HEK293 (cell line): ENCODE data around the gene NOL9.

ENCODE experiments used
- CTCF ChIA-PET: fragments of 350-600 bp; formaldehyde crosslinking; extraction: SDS; loops from one replicate; lab custom pipeline; 2021; ENCODE audit warnings: antibody characterized with exemption; lab: Yijun Ruan, JAX
- POLR2A ChIA-PET: fragments of 300-600 bp; formaldehyde crosslinking; extraction: SDS; loops from one replicate; lab custom pipeline; 2020; ENCODE audit warnings: antibody characterized with exemption, inconsistent platforms; lab: Yijun Ruan, JAX
- H3K27ac ChIP-seq: fragments of 200-500 bp; sonication (Bioruptor generic); 2 replicates; pipeline ENCODE4 v1.5.1; 2014; ENCODE audit warnings: low read depth, low read length, control low read depth, inconsistent platforms; ENCODE audit errors: extremely low read depth
- H3K36me3 ChIP-seq, 2 experiments: fragments of 200-500 bp in 1 of 2; sonication (Bioruptor generic) in 1 of 2; 1 replicate in 1 of 2; 2 replicates in 1 of 2; pipeline ENCODE4 v1.5.1; 2014 to 2017; ENCODE audit warnings: inconsistent platforms in 2 of 2, low read length in 2 of 2; ENCODE audit not compliant: control insufficient read depth in 2 of 2, insufficient read depth in 1 of 2
- H3K4me1 ChIP-seq: fragments of 200-500 bp; sonication (Bioruptor generic); 2 replicates; pipeline ENCODE4 v1.5.1; 2014; ENCODE audit warnings: mild to moderate bottlenecking, low read length, inconsistent platforms; ENCODE audit not compliant: control insufficient read depth, insufficient read depth
- H3K4me3 ChIP-seq: 2 replicates; pipeline ENCODE4 v1.5.1; 2011; ENCODE audit warnings: low read depth, mild to moderate bottlenecking, control low read depth, low read length, moderate library complexity
- H3K9me3 ChIP-seq: fragments of 200-500 bp; sonication (Bioruptor generic); 2 replicates; pipeline ENCODE4 v1.5.1; 2014; ENCODE audit warnings: low read depth, low read length, inconsistent platforms; ENCODE audit not compliant: control insufficient read depth, insufficient read depth
- EGR2 ChIP-seq: fragments of 450-650 bp; formaldehyde crosslinking; IDR thresholded peaks from 2 replicates; pipeline ENCODE4 v1.5.1; 2016; ENCODE audit warnings: low read depth, missing biosample characterization, missing genetic modification characterization
- GLIS1 ChIP-seq: fragments of 450-650 bp; formaldehyde crosslinking; IDR thresholded peaks from 2 replicates; pipeline ENCODE4 v1.5.1; 2016; ENCODE audit warnings: missing biosample characterization, missing genetic modification characterization
- GLIS2 ChIP-seq: fragments of 450-650 bp; formaldehyde crosslinking; IDR thresholded peaks from 2 replicates; pipeline ENCODE4 v1.5.1; 2016; ENCODE audit warnings: missing biosample characterization, missing genetic modification characterization
- KLF16 ChIP-seq: fragments of 450-650 bp; formaldehyde crosslinking; IDR thresholded peaks from 2 replicates; pipeline ENCODE4 v1.5.1; 2017; ENCODE audit warnings: missing biosample characterization, missing genetic modification characterization
- MZF1 ChIP-seq: fragments of 450-650 bp; formaldehyde crosslinking; IDR thresholded peaks from 2 replicates; pipeline ENCODE4 v1.5.1; 2017; ENCODE audit warnings: missing biosample characterization, missing genetic modification characterization, borderline replicate concordance
- OSR2 ChIP-seq: fragments of 450-650 bp; formaldehyde crosslinking; IDR thresholded peaks from 2 replicates; pipeline ENCODE4 v1.5.1; 2016; ENCODE audit warnings: missing biosample characterization, missing genetic modification characterization
- PRDM1 ChIP-seq: fragments of 450-650 bp; formaldehyde crosslinking; IDR thresholded peaks from 2 replicates; pipeline ENCODE4; 2016; ENCODE audit warnings: missing biosample characterization, missing genetic modification characterization
- REPIN1 ChIP-seq: fragments of 450-650 bp; formaldehyde crosslinking; IDR thresholded peaks from 2 replicates; pipeline ENCODE4 v1.5.1; 2017; ENCODE audit warnings: missing biosample characterization, missing genetic modification characterization, low read depth
- SETDB1 ChIP-seq: IDR thresholded peaks from one replicate; pipeline ENCODE4 v1.6.1; 2017; ENCODE audit warnings: mild to moderate bottlenecking, low read length, moderate library complexity, mixed read lengths; ENCODE audit not compliant: insufficient read length
- TRIM28 ChIP-seq: IDR thresholded peaks from 2 replicates; pipeline ENCODE4 v1.6.1; 2011; ENCODE audit warnings: low read length, control low read depth, borderline replicate concordance
- YY2 ChIP-seq: fragments of 450-650 bp; formaldehyde crosslinking; IDR thresholded peaks from 2 replicates; pipeline ENCODE4 v1.5.1; 2016; ENCODE audit warnings: missing biosample characterization, missing genetic modification characterization
- ZBTB17 ChIP-seq: fragments of 450-650 bp; formaldehyde crosslinking; IDR thresholded peaks from 2 replicates; pipeline ENCODE4 v1.5.1; 2016; ENCODE audit warnings: missing biosample characterization, missing genetic modification characterization
- ZBTB44 ChIP-seq: fragments of 450-650 bp; IDR thresholded peaks from 2 replicates; pipeline ENCODE4 v1.5.1; 2018; ENCODE audit warnings: missing biosample characterization, mild to moderate bottlenecking, missing genetic modification characterization
- ZIC2 ChIP-seq: fragments of 450-650 bp; formaldehyde crosslinking; IDR thresholded peaks from 2 replicates; pipeline ENCODE4 v1.5.1; 2016; ENCODE audit warnings: missing biosample characterization, missing genetic modification characterization
- ZNF211 ChIP-seq: fragments of 450-650 bp; formaldehyde crosslinking; IDR thresholded peaks from 2 replicates; pipeline ENCODE4 v1.5.1; 2016; ENCODE audit warnings: low read depth, missing biosample characterization, missing genetic modification characterization
- ZNF341 ChIP-seq: fragments of 450-650 bp; formaldehyde crosslinking; IDR thresholded peaks from 2 replicates; pipeline ENCODE4; 2016; ENCODE audit warnings: low read depth, missing biosample characterization, missing genetic modification characterization
- ZNF398 ChIP-seq: fragments of 450-650 bp; formaldehyde crosslinking; IDR thresholded peaks from 2 replicates; pipeline ENCODE4 v1.5.1; 2017; ENCODE audit warnings: missing biosample characterization, missing genetic modification characterization
- ZNF514 ChIP-seq: fragments of 450-650 bp; formaldehyde crosslinking; IDR thresholded peaks from 2 replicates; pipeline ENCODE4 v1.5.1; 2016; ENCODE audit warnings: missing biosample characterization, missing genetic modification characterization
- ZNF677 ChIP-seq: fragments of 450-650 bp; IDR thresholded peaks from 2 replicates; pipeline ENCODE4 v1.5.0; 2018; ENCODE audit warnings: missing biosample characterization, mild to moderate bottlenecking, missing genetic modification characterization, moderate library complexity
- ZNF704 ChIP-seq: fragments of 450-650 bp; formaldehyde crosslinking; IDR thresholded peaks from 2 replicates; pipeline ENCODE4 v1.5.1; 2016; ENCODE audit warnings: missing biosample characterization, missing genetic modification characterization

NOL9 gene

GRCh38 chr1:6512908-6513280 lies 41.4 kb downstream of the NOL9 start:
- H3K9me3 ChIP-seq = no peaks in the 10 kb centered on the region
- no peak overlapping the region for H3K27ac ChIP-seq
- no peaks in the 10 kb centered on the region for H3K4me1 ChIP-seq
- TF ChIP-seq SETDB1 (no peak), ZBTB17 (tag by site-specific recombination) (0 out of 2 replicates have a peak, but pooled peaks have one; percentile 19)
- ChIA-PET POLR2A (interaction anchor here (0.6 to 0.7 kb wide), 3 partner anchors 23 to 320 kb away, joined by 3 to 5 read pairs (median 4); no protein-coding TSS in a partner anchor), CTCF (interaction anchor here (0.6 to 3.5 kb wide), 2 partner anchors 11 to 81 kb away, joined by 3 to 27 read pairs; no protein-coding TSS in a partner anchor)
- H3K36me3 ChIP-seq = no peaks in the 10 kb centered on the region
- no peak overlapping the region for H3K4me3 ChIP-seq

GRCh38 chr1:6512245-6512907 lies 41.9 kb downstream of the NOL9 start:
- Histone ChIP-seq H3K36me3 (no peaks in the 10 kb centered on the region), H3K9me3 (no peaks in the 10 kb centered on the region), H3K4me1 (no peaks in the 10 kb centered on the region), H3K27ac (no peak overlapping the region), H3K4me3 (no peak overlapping the region)
- ChIA-PET CTCF (interaction anchor here (3.5 kb wide), 1 partner anchor 12 kb away, joined by 27 read pairs; no protein-coding TSS in a partner anchor), POLR2A (interaction anchor here (0.6 kb wide), 1 partner anchor 28 kb away, joined by 4 read pairs; no protein-coding TSS in a partner anchor)
- TF ChIP-seq PRDM1 (tag by site-specific recombination) (no peak), ZBTB17 (tag by site-specific recombination) (no peak), EGR2 (tag by site-specific recombination) (peak; percentile 18; the same call in 1 of the 2 replicates), ZNF514 (tag by site-specific recombination) (no peak), REPIN1 (tag by site-specific recombination) (no peak), ZNF211 (tag by site-specific recombination) (no peak), GLIS2 (peak; percentile 11; the same call in 1 of the 2 replicates)

GRCh38 chr1:6511561-6512244 lies 42.6 kb downstream of the NOL9 start:
- Histone ChIP-seq H3K27ac (no peak overlapping the region), H3K4me1 (no peaks in the 10 kb centered on the region), H3K4me3 (no peak overlapping the region), H3K9me3 (no peaks in the 10 kb centered on the region), H3K36me3 (no peaks in the 10 kb centered on the region)
- ChIA-PET POLR2A (no interaction called here), CTCF (interaction anchor here (3.5 kb wide), 1 partner anchor 12 kb away, joined by 27 read pairs; no protein-coding TSS in a partner anchor)
- TF ChIP-seq ZNF398 (tag by site-specific recombination) (0 out of 2 replicates have a peak, but pooled peaks have one; percentile 23), ZNF677 (tag by site-specific recombination) (no peak), GLIS2 (peak; percentile 50; the same call in 1 of the 2 replicates), TRIM28 (no peak), GLIS1 (peak; percentile 89), ZIC2 (tag by site-specific recombination) (peak; percentile 60)

- H3K4me1 ChIP-seq = no peaks in the 10 kb centered on the region
- POLR2A ChIA-PET = no interaction called here
- no peak for TF ChIP-seq KLF16 (tag by site-specific recombination)
- no peak for TF ChIP-seq ZNF704
- no peak for TF ChIP-seq ZBTB44 (tag by site-specific recombination)
- no peak for TF ChIP-seq MZF1 (tag by site-specific recombination)
- TF ChIP-seq ZNF341 (tag by site-specific recombination) = no peak
- no peak for TF ChIP-seq OSR2 (tag by site-specific recombination)
- no peak for TF ChIP-seq YY2 (tag by site-specific recombination)
- no peak for TF ChIP-seq ZNF398 (tag by site-specific recombination)
Observed at GRCh38 chr1:6511056-6511455, 43.3 kb downstream of the NOL9 start.

More at GRCh38 chr1:6511056-6511455, 43.3 kb downstream of the NOL9 start:
- Histone ChIP-seq H3K9me3 (no peaks in the 10 kb centered on the region), H3K4me3 (no peak overlapping the region), H3K36me3 (no peaks in the 10 kb centered on the region), H3K27ac (no peak overlapping the region)
- CTCF ChIA-PET = no interaction called here
